Neural progenitor cell (in vitro differentiated cells): ENCODE data around the gene TBC1D14. TPM values are rescaled to one million over a fixed set of nuclear protein-coding genes. Genes with fewer than 3 reads are reported as not detected.

Experiments
- DNase-seq: peaks from one replicate; pipeline ENCODE4 v3.0.0-alpha.2; 2016; ENCODE audit warnings: low spot score
- H2AFZ ChIP-seq: fragments of 200-600 bp; sonication (generic); replicated peaks from 2 replicates; pipeline ENCODE4 v1.6.1; 2016; ENCODE audit warnings: antibody characterized with exemption
- H3F3A ChIP-seq: fragments of 200-600 bp; sonication (generic); 2 replicates; pipeline ENCODE4 v1.6.1; 2016; ENCODE audit warnings: antibody characterized with exemption, low read depth
- H3K27ac ChIP-seq: fragments of 200-600 bp; sonication (generic); 2 replicates; pipeline ENCODE4 v1.5.1; 2016; ENCODE audit warnings: mild to moderate bottlenecking
- H3K27me3 ChIP-seq: fragments of 200-600 bp; sonication (generic); 2 replicates; pipeline ENCODE4 v1.6.1; 2016; ENCODE audit warnings: mild to moderate bottlenecking, moderate library complexity
- H3K36me3 ChIP-seq: fragments of 200-600 bp; sonication (generic); 2 replicates; pipeline ENCODE4 v1.5.1; 2016
- H3K4me1 ChIP-seq: fragments of 200-600 bp; sonication (generic); 2 replicates; pipeline ENCODE4 v1.6.1; 2016; ENCODE audit warnings: mixed run types
- H3K4me2 ChIP-seq: fragments of 200-600 bp; sonication (generic); 2 replicates; pipeline ENCODE4 v1.6.1; 2016
- H3K4me3 ChIP-seq: fragments of 200-600 bp; sonication (generic); 2 replicates; pipeline ENCODE4 v1.5.1; 2016
- H3K79me2 ChIP-seq: fragments of 200-600 bp; sonication (generic); 2 replicates; pipeline ENCODE4 v1.6.1; 2016; ENCODE audit warnings: low read depth
- H3K9ac ChIP-seq: fragments of 200-600 bp; sonication (generic); 2 replicates; pipeline ENCODE4 v1.6.1; 2016
- H3K9me3 ChIP-seq: fragments of 200-600 bp; sonication (generic); 2 replicates; pipeline ENCODE4 v1.5.1; 2016; ENCODE audit warnings: low read depth
- H4K20me1 ChIP-seq: fragments of 200-600 bp; sonication (generic); 2 replicates; pipeline ENCODE4 v1.6.1; 2016; ENCODE audit warnings: low read depth
- H3K27ac Mint-ChIP-seq: 3 replicates; pipeline ENCODE4 v1.8.0; 2021; ENCODE audit warnings: mixed read lengths
- H3K27me3 Mint-ChIP-seq: 2 replicates; pipeline ENCODE4 v1.8.0; 2022; ENCODE audit warnings: low read depth, mild to moderate bottlenecking, inconsistent platforms, moderate library complexity, mixed read lengths; ENCODE audit not compliant: insufficient read depth
- H3K36me3 Mint-ChIP-seq: 3 replicates; pipeline ENCODE4 v1.8.0; 2021; ENCODE audit warnings: mixed read lengths
- H3K4me1 Mint-ChIP-seq: 3 replicates; pipeline ENCODE4 v1.8.0; 2021; ENCODE audit warnings: mixed read lengths
- H3K4me3 Mint-ChIP-seq: 3 replicates; pipeline ENCODE4 v1.8.0; 2021; ENCODE audit warnings: mild to moderate bottlenecking, moderate library complexity, mixed read lengths
- H3K9me3 Mint-ChIP-seq: 3 replicates; pipeline ENCODE4 v1.8.0; 2020; ENCODE audit warnings: mixed read lengths
- EZH2 ChIP-seq: fragments of 200-600 bp; sonication (generic); IDR thresholded peaks from 2 replicates; pipeline ENCODE4 v1.6.1; 2017; ENCODE audit warnings: antibody characterized with exemption, mild to moderate bottlenecking, moderate library complexity
- EZH2phosphoT487 ChIP-seq: fragments of 200-600 bp; sonication (generic); IDR thresholded peaks from 2 replicates; pipeline ENCODE4 v1.6.1; 2017; ENCODE audit warnings: antibody characterized with exemption
- total RNA-seq: library from RNA; depleted of rRNA; stranded (reverse); fragments of >200 nt; gene quantifications from 2 replicates; pipeline ENCODE4 v1.2.3, GENCODE V29; 2015; ENCODE audit warnings: low replicate concordance
- TF ChIP-seq, protein P1 (sequence below): fragments of 200-600 bp; sonication (generic); IDR thresholded peaks from 2 replicates; pipeline ENCODE4 v1.5.1; 2017; ENCODE audit warnings: antibody characterized with exemption, mild to moderate bottlenecking

TBC1D14 gene
- total RNA-seq, 1 donor from 2014 or later = 47.9 TPM

DNA sequence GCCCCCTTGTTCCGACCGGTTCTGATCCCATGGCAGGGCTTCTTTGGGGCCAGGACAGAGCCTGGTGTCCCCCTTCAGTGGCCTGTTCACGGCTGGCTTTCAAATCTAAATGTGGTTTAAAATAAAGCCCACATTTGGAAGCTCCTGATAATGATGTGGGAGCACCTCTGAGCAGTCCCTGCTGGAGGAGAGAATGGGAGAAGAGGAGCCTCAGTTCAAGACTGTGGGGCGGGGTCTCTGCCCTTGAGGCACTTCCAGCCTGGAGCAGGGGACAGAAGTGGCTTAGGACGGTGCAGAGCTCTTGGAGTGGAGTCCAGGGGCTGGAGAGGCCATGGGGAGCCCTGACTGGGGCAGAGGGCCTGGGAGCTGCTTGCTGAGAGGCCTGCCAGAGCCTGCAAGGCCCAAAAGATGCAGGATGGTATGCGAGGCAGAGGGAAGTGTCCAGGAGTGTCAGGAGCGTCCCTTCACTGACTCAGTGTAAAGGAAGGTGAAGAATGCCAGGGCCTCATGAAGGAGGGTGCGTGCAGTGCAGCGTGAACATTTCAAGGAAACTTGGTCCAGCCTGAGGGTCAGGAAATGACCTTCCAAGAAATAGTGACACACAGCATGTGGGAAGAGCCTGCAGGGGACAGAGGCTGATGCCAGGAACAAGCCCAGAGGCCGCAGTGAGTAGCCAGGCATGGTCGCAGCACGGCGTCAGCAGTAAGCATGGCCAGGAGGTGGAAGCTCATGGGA, 112.5 kb downstream of the TBC1D14 start:
- no peak overlapping the region for H3K4me2 ChIP-seq
- Mint-ChIP-seq H3K36me3 (peaks cover 18% of the 10 kb centered on the region), H3K27me3 (peaks cover 2% of the 10 kb centered on the region), H3K4me1 (peaks cover 19% of the 10 kb centered on the region), H3K4me3 (no peak overlapping the region), H3K9me3 (no peaks in the 10 kb centered on the region), H3K27ac (no peak overlapping the region)
- H3K79me2 ChIP-seq = no peaks in the 10 kb centered on the region
- DNase-seq = no peak
- no peak overlapping the region for H3K27ac ChIP-seq
- no peak overlapping the region for H3K4me3 ChIP-seq
- H3K9ac ChIP-seq = no peak overlapping the region
- H3K4me1 ChIP-seq = peaks cover 8% of the 10 kb centered on the region
- no peak overlapping the region for H2AFZ ChIP-seq
- peaks cover 22% of the 10 kb centered on the region for H4K20me1 ChIP-seq
- H3F3A ChIP-seq = no peaks in the 10 kb centered on the region
- no peaks in the 10 kb centered on the region for H3K36me3 ChIP-seq
- no peaks in the 10 kb centered on the region for H3K27me3 ChIP-seq
- H3K9me3 ChIP-seq = no peaks in the 10 kb centered on the region
- no peak for TF ChIP-seq EZH2phosphoT487
- TF ChIP-seq EZH2 = no peak
- TF ChIP-seq, protein P1, sequence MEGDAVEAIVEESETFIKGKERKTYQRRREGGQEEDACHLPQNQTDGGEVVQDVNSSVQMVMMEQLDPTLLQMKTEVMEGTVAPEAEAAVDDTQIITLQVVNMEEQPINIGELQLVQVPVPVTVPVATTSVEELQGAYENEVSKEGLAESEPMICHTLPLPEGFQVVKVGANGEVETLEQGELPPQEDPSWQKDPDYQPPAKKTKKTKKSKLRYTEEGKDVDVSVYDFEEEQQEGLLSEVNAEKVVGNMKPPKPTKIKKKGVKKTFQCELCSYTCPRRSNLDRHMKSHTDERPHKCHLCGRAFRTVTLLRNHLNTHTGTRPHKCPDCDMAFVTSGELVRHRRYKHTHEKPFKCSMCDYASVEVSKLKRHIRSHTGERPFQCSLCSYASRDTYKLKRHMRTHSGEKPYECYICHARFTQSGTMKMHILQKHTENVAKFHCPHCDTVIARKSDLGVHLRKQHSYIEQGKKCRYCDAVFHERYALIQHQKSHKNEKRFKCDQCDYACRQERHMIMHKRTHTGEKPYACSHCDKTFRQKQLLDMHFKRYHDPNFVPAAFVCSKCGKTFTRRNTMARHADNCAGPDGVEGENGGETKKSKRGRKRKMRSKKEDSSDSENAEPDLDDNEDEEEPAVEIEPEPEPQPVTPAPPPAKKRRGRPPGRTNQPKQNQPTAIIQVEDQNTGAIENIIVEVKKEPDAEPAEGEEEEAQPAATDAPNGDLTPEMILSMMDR = no peak

- no peak overlapping the region for H3K4me3 ChIP-seq
- no peak for DNase-seq
- Mint-ChIP-seq H3K36me3 (peaks cover 28% of the 10 kb centered on the region), H3K4me1 (peaks cover 22% of the 10 kb centered on the region), H3K27ac (no peak overlapping the region), H3K9me3 (no peaks in the 10 kb centered on the region), H3K4me3 (no peak overlapping the region), H3K27me3 (peaks cover 6% of the 10 kb centered on the region)
- no peak overlapping the region for H3K9ac ChIP-seq
- no peak overlapping the region for H3K4me2 ChIP-seq
- H3K36me3 ChIP-seq = no peaks in the 10 kb centered on the region
- H2AFZ ChIP-seq = no peak overlapping the region
- peaks cover 22% of the 10 kb centered on the region for H4K20me1 ChIP-seq
- TF ChIP-seq EZH2phosphoT487 = no peak
- TF ChIP-seq, protein P1 = no peak
- no peak for TF ChIP-seq EZH2
- H3K27me3 ChIP-seq = no peaks in the 10 kb centered on the region
- no peaks in the 10 kb centered on the region for H3K9me3 ChIP-seq
- no peak overlapping the region for H3K27ac ChIP-seq
- H3K4me1 ChIP-seq = peaks cover 8% of the 10 kb centered on the region
- no peaks in the 10 kb centered on the region for H3F3A ChIP-seq
- no peaks in the 10 kb centered on the region for H3K79me2 ChIP-seq
Measured at GRCh38 chr4:7023486-7023885, 113.9 kb downstream of the TBC1D14 start.

GRCh38 chr4:7023901-7024300, 114.3 kb downstream of the TBC1D14 start:
- H3K4me1 Mint-ChIP-seq = peaks cover 22% of the 10 kb centered on the region
- H3K27me3 ChIP-seq = no peaks in the 10 kb centered on the region
- H3K9me3 ChIP-seq = no peaks in the 10 kb centered on the region
- H3K9ac ChIP-seq = no peak overlapping the region
- H2AFZ ChIP-seq = no peak overlapping the region
- H3K4me2 ChIP-seq = no peak overlapping the region
- H3K4me3 ChIP-seq = no peak overlapping the region
- peaks cover 8% of the 10 kb centered on the region for H3K4me1 ChIP-seq
- H4K20me1 ChIP-seq = peaks cover 22% of the 10 kb centered on the region
- H3K27ac ChIP-seq = no peak overlapping the region
- TF ChIP-seq EZH2 (no peak), EZH2phosphoT487 (no peak)
- TF ChIP-seq, protein P1 = no peak
- no peak for DNase-seq
- H3K4me3 Mint-ChIP-seq = no peak overlapping the region
- no peaks in the 10 kb centered on the region for H3K9me3 Mint-ChIP-seq
- no peaks in the 10 kb centered on the region for H3F3A ChIP-seq
- no peaks in the 10 kb centered on the region for H3K36me3 ChIP-seq
- H3K36me3 Mint-ChIP-seq = peaks cover 26% of the 10 kb centered on the region
- H3K27ac Mint-ChIP-seq = no peak overlapping the region
- peaks cover 6% of the 10 kb centered on the region for H3K27me3 Mint-ChIP-seq
- no peaks in the 10 kb centered on the region for H3K79me2 ChIP-seq
